NT2/D1 (cell line): ENCODE measurements around the gene UGT2A3.

ENCODE experiments used
- SUZ12 ChIP-seq: IDR thresholded peaks from 2 replicates; pipeline ENCODE4 v1.6.1; 2011; ENCODE audit not compliant: insufficient read length, insufficient read depth; ENCODE audit errors: extremely low read depth
- YY1 ChIP-seq: IDR thresholded peaks from 2 replicates; pipeline ENCODE4 v1.6.1; 2011; ENCODE audit not compliant: insufficient read length, insufficient read depth

DNA sequence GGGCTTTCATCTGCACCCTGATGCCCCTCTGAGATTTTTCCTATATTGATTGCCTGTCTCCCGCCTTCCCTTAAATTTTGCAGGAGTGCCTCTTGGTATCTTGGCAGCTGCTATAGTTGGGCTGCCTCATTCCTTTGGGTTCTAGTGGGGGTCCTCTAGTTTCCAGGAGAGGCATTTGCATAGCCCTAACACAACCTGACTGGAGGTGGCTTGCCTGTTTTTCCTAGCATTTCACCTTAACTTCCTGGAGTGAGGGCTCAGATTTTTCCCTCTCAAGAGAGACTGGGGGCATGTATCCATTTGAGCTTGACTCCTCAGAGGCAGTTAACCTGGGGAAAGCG is 46.0 kb downstream of the UGT2A3 start:
- TF ChIP-seq YY1 (no peak), SUZ12 (no peak)
